ENCODE measurements around the gene PDCD4.

GRCh38 chr10:110946496-110946895 is 74.8 kb downstream of the PDCD4 start:
- no peak for TF ChIP-seq CTCF (IDR thresholded peaks at IDR 0.05; ENCODE audit: low read length)
- TF ChIP-seq EZH2 (optimal IDR thresholded peaks at IDR 0.05; ENCODE audit: low read depth, low read length), result no peak

Data from MM.1S (cell line).